Measurements from ENCODE around the gene ZNHIT2. TPM values are rescaled to one million over a fixed set of nuclear protein-coding genes. Genes with fewer than 3 reads are reported as not detected.

ZNHIT2 gene
- total RNA-seq, 4 donors from 2014 or later: 10.3 to 30.7 (median 24.1) TPM

- H3K4me1 ChIP-seq: peaks cover 13 to 21% of the 10 kb centered on the region in 2 donors
- DNase-seq: peak in 1 of 2 donors; percentile 0
- intact Hi-C loops (cut with DNase I; ENCODE audit: low total_unique reads): no loop called here
- H3K4me3 ChIP-seq: no peak overlapping the region
- in situ Hi-C loops (cut with MboI; ENCODE audit: low sequenced_read_pairs in 4 of 4): no loop called here
- TF ChIP-seq CTCF (IDR thresholded peaks at IDR 0.05 in 4 of 5, conservative IDR thresholded peaks at IDR 0.05 in 1 of 5) (no peak), POLR2A (IDR thresholded peaks at IDR 0.05) (no peak)
- no peaks in the 10 kb centered on the region for H3K9me3 ChIP-seq
- no peaks in the 10 kb centered on the region for H3K36me3 ChIP-seq
- no peak for ATAC-seq
- no peaks in the 10 kb centered on the region for H3K27me3 ChIP-seq
- no peak overlapping the region for H3K27ac ChIP-seq
Observed at GRCh38 chr11:65147352-65148075, 30.0 kb upstream of the ZNHIT2 start.

GRCh38 chr11:65141896-65142494, 24.5 kb upstream of the ZNHIT2 start:
- Histone ChIP-seq H3K9me3 (no peaks in the 10 kb centered on the region), H3K27ac (peak overlapping the region; percentile 41 to 77 (median 50))

GRCh38 chr11:65136515-65137096, 19.1 kb upstream of the ZNHIT2 start:
- intact Hi-C loops (cut with DNase I; ENCODE audit: low total_unique reads) (loop anchor here (5.0 kb wide), 1 partner anchor 781 kb away; the partner anchor contains the start of genes C11orf68 and DRAP1), in situ Hi-C loops (cut with MboI; ENCODE audit: low sequenced_read_pairs in 4 of 4) (no loop called here)
- Histone ChIP-seq H3K4me3 (no peak overlapping the region), H3K27ac (peak overlapping the region; percentile 87 to 99 (median 98)), H3K36me3 (peaks cover 0 to 13% of the 10 kb centered on the region in 2 donors), H3K4me1 (peaks cover 27 to 29% of the 10 kb centered on the region in 2 donors), H3K9me3 (no peaks in the 10 kb centered on the region), H3K27me3 (no peaks in the 10 kb centered on the region)
- no peak for ATAC-seq
- DNase-seq: peak in 1 of 2 donors; percentile 10
- no peak for TF ChIP-seq POLR2A (IDR thresholded peaks at IDR 0.05)
- TF ChIP-seq CTCF (IDR thresholded peaks at IDR 0.05 in 4 of 5, conservative IDR thresholded peaks at IDR 0.05 in 1 of 5): no peak

More at GRCh38 chr11:65141896-65142494, 24.5 kb upstream of the ZNHIT2 start:
- Histone ChIP-seq H3K4me3 (no peak overlapping the region), H3K36me3 (no peaks in the 10 kb centered on the region), H3K27me3 (no peaks in the 10 kb centered on the region), H3K4me1 (no peaks in the 10 kb centered on the region)
- in situ Hi-C loops (cut with MboI; ENCODE audit: low sequenced_read_pairs in 4 of 4): no loop called here
- ATAC-seq (peak; percentile 79 to 83), DNase-seq (peak in 1 of 2 donors; percentile 64)
- intact Hi-C loops (cut with DNase I; ENCODE audit: low total_unique reads): loop anchor here (5.0 kb wide), 1 partner anchor 40 kb away; the partner anchor contains the start of gene CAPN1
- TF ChIP-seq CTCF (IDR thresholded peaks at IDR 0.05 in 4 of 5, conservative IDR thresholded peaks at IDR 0.05 in 1 of 5) (no peak), POLR2A (IDR thresholded peaks at IDR 0.05) (no peak)

GRCh38 chr11:65135633-65136145, 18.2 kb upstream of the ZNHIT2 start:
- DNase-seq (peak in 1 of 2 donors; percentile 17), ATAC-seq (no peak)
- Histone ChIP-seq H3K4me3 (peak overlapping the region; percentile 84 to 99 (median 92)), H3K36me3 (peaks cover 0 to 22% of the 10 kb centered on the region in 2 donors), H3K27me3 (no peaks in the 10 kb centered on the region), H3K27ac (peak overlapping the region; percentile 87 to 99 (median 98)), H3K4me1 (peaks cover 27 to 29% of the 10 kb centered on the region in 2 donors), H3K9me3 (no peaks in the 10 kb centered on the region)
- in situ Hi-C loops (cut with MboI; ENCODE audit: low sequenced_read_pairs in 4 of 4) (no loop called here), intact Hi-C loops (cut with DNase I; ENCODE audit: low total_unique reads) (loop anchor here (1.0 to 5.0 kb wide), 2 partner anchors 15 to 782 kb away; partner anchors contain the start of genes C11orf68 and DRAP1)
- TF ChIP-seq POLR2A (IDR thresholded peaks at IDR 0.05) (no peak), CTCF (IDR thresholded peaks at IDR 0.05 in 4 of 5, conservative IDR thresholded peaks at IDR 0.05 in 1 of 5) (no peak)

All from gastrocnemius medialis (tissue), 4 donors.